Adipocyte (in vitro differentiated cells): Measurements from ENCODE around the gene CATSPERD.
"Not testable (repeated sequence)": the region's sequence is repeated elsewhere in the genome, so short reads cannot be mapped to it uniquely, and the experiment has no call there.

Experiments used
- DNase-seq: peaks from one replicate; pipeline ENCODE4 v3.0.0-alpha.2; 2015; ENCODE audit warnings: low read depth
- H3K27me3 ChIP-seq: replicated peaks from 2 replicates; pipeline ENCODE4 v1.7.0; 2013; ENCODE audit warnings: mild to moderate bottlenecking, low read length, moderate library complexity; ENCODE audit not compliant: control insufficient read depth, insufficient read depth
- H3K36me3 ChIP-seq: 2 replicates; pipeline ENCODE4 v1.7.0; 2013; ENCODE audit warnings: low read length, mild to moderate bottlenecking, moderate library complexity; ENCODE audit not compliant: control insufficient read depth, insufficient read depth, severe bottlenecking
- H3K4me1 ChIP-seq: 2 replicates; pipeline ENCODE4 v1.7.0; 2013; ENCODE audit warnings: mild to moderate bottlenecking, low read length, moderate library complexity; ENCODE audit not compliant: control insufficient read depth, insufficient read depth
- H3K4me3 ChIP-seq: 2 replicates; pipeline ENCODE4 v1.7.0; 2013; ENCODE audit warnings: mild to moderate bottlenecking, low read length, moderate library complexity
- H3K9ac ChIP-seq: 2 replicates; pipeline ENCODE4 v1.7.0; 2013; ENCODE audit warnings: mild to moderate bottlenecking, low read length, moderate library complexity
- H3K9me3 ChIP-seq: 2 replicates; pipeline ENCODE4 v1.7.0; 2013; ENCODE audit warnings: mild to moderate bottlenecking, low read length, moderate library complexity; ENCODE audit not compliant: control insufficient read depth

Gene CATSPERD

DNA sequence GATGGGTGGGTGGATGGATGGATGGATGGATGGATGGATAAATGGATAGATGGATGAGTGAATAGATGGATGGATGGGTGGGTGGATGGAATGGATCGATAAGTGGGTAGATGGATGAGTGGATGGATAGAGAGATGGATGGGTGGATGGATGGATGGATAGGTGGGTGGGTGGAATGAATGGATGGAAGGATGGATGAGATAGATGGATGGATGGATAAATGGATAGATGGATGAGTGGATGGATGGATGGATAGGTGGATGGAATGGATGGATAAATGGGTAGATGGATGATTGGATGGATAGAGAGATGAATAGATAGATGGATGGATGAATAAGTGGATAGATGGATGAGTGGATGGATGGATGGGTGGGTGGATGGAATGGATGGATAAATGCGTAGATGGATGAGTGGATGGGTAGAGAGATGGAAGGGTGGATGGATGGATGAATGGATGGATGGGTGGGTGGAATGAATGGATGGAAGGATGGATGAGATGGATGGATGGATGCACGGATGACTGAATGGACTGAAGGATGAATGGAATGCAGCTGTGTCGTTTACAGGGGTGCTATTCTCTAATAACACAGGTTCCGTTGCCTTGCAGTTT, 42.3 kb downstream of the CATSPERD start:
- no peak overlapping the region for H3K9ac ChIP-seq
- no peaks in the 10 kb centered on the region for H3K36me3 ChIP-seq
- no peak for DNase-seq
- H3K4me3 ChIP-seq: no peak overlapping the region
- H3K4me1 ChIP-seq: no peaks in the 10 kb centered on the region
- peaks cover 1% of the 10 kb centered on the region for H3K27me3 ChIP-seq
- no peaks in the 10 kb centered on the region for H3K9me3 ChIP-seq

DNA sequence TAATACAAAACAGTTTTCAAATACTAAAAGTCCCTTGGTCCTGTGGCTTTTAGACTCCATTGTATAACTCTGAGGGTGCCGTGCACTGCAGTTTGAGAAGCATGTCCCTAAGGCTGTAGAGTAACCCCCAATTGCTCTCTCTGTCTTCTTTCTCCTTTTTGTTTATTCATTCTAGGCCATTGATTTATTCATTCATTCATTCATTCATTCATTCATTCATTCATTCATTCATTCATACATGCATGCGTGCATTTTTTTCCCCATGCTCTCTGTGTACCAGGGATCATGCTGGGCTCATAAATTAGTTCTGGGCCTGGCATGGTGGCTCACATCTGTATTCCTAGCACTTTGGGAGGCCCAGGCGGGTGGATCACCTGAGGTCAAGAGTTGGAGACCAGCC, 44.8 kb downstream of the CATSPERD start:
- no peaks in the 10 kb centered on the region for H3K9me3 ChIP-seq
- no peaks in the 10 kb centered on the region for H3K27me3 ChIP-seq

DNA sequence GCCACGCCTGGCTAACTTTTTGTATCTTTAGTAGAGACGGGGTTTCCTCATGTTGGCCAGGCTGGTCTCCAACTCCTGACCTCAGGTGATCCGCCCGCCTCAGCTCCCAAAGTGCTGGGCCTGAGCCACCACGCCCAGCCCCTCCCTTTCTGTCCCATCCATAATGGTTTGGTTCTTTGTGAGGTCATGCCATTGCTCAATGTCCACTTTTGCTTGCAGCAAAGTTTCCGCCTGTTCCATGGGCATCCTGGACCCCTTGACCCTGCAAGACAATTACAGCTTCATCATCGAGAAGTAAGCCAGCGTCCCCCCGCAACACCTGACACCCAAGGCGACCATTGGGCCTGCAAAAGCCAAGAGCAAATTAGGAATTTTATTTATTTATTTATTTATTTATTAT, 47.5 kb downstream of the CATSPERD start:
- H3K9me3 ChIP-seq: no peaks in the 10 kb centered on the region
- no peaks in the 10 kb centered on the region for H3K4me1 ChIP-seq
- DNase-seq: no peak
- H3K9ac ChIP-seq: no peak overlapping the region
- H3K27me3 ChIP-seq: no peaks in the 10 kb centered on the region
- no peak overlapping the region for H3K4me3 ChIP-seq
- H3K36me3 ChIP-seq: no peaks in the 10 kb centered on the region

More for the DNA sequence above, 44.8 kb downstream of the CATSPERD start:
- Histone ChIP-seq H3K4me1 (no peaks in the 10 kb centered on the region), H3K9ac (no peak overlapping the region), H3K36me3 (no peaks in the 10 kb centered on the region), H3K4me3 (no peak overlapping the region)
- DNase-seq: no peak

DNA sequence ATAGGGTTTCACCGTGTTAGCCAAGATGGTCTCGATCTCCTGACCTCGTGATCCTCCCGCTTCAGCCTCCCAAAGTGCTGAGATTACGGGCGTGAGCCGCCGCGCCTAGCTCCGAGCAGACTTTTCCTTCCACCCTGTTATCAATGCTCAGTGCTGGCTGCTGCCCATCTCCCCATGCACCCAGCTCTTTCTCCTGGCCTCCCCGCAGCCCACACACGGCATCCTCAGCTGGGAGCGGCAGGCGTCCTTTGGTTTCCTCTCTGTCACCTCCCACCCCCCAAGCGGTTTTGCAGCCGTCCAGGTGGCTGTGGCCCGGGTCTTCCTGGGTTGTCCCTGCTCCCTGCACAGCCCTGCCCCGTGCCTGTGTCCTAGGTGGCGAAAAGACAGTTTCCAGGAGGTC, 52.0 kb downstream of the CATSPERD start:
- Histone ChIP-seq H3K9me3 (no peaks in the 10 kb centered on the region), H3K4me1 (peaks cover 10% of the 10 kb centered on the region), H3K27me3 (no peaks in the 10 kb centered on the region), H3K9ac (no peak overlapping the region), H3K4me3 (no peak overlapping the region), H3K36me3 (no peaks in the 10 kb centered on the region)
- DNase-seq: no peak

DNA sequence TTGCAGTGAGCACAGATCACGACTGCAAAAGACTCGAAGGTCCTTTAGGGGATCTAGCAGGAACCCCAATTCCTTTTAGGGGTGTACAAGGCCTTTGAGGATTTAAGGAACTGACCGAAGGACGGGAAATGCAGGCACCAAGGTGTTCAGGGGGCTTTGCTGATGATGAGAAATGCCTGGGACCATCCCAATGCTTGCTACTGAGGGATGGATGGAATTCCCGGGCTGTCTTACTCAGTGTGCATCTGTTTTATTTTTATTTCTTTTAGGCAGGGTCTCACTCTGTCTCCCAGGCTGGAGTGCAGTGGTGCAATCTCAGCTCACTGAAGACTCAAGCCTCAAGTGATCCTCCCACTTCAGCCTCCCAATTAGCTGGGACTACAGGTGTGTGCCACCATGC, 52.8 kb downstream of the CATSPERD start:
- H3K4me3 ChIP-seq: no peak overlapping the region
- no peaks in the 10 kb centered on the region for H3K27me3 ChIP-seq
- DNase-seq: no peak
- no peaks in the 10 kb centered on the region for H3K9me3 ChIP-seq
- H3K4me1 ChIP-seq: peaks cover 10% of the 10 kb centered on the region
- H3K9ac ChIP-seq: peak overlapping the region; percentile 30
- H3K36me3 ChIP-seq: no peaks in the 10 kb centered on the region

DNA sequence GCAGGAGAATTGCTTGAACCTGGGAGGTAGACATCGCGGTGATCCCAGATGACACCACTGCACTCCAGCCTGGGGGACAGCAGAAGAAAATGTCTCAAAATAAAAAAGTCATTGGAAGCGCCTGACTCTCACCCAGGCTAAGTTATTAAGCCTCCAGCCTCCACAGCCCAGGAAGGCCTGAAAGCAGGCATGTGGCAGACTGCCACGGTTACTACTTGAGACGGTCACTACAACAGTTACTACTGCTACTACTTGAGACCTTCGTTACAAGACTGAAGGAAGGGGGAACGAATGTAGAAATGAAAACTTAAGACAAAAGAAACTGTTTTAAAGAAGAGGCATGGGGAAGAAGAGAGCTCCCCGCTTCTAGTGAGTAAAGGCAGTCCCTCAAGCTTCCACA, 54.5 kb downstream of the CATSPERD start:
- no peaks in the 10 kb centered on the region for H3K9me3 ChIP-seq
- H3K9ac ChIP-seq: no peak overlapping the region
- no peak overlapping the region for H3K4me3 ChIP-seq
- H3K36me3 ChIP-seq: no peaks in the 10 kb centered on the region
- no peak for DNase-seq
- H3K27me3 ChIP-seq: no peaks in the 10 kb centered on the region
- H3K4me1 ChIP-seq: peaks cover 10% of the 10 kb centered on the region

DNA sequence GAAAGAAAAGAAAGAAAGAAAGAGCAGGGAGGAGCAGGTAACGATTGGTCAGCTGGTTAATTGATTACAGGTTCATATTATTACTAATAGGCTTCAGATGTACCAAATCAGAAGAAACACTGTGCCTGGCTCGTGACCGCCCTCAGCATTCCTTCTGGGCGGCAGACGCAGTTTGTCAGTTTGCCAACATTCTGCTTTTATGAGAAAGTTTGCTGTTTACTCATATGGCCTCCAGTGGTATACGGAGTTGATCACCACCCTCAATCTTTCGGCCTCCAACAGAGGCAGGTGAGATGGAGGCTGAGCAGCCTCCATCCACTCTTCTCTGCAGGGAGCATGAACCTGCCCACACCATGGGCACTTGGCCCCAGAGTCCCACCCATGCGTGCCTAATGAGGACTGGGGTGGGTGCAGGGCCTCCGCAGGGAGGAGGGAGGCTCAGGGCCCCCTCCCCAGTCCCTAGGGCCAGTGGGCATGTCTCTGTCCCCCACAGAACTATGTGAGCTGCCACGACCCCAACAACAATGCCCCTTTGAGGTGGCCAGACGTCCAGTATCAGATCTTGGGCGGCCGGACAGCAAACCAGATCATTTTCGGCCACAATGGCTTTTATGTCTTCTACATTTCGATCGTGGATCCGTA, 55.4 kb downstream of the CATSPERD start:
- H3K9me3 ChIP-seq: no peaks in the 10 kb centered on the region
- H3K27me3 ChIP-seq: no peaks in the 10 kb centered on the region
- peak; percentile 65 for DNase-seq
- H3K4me1 ChIP-seq: peaks cover 10% of the 10 kb centered on the region
- no peak overlapping the region for H3K4me3 ChIP-seq
- H3K36me3 ChIP-seq: no peaks in the 10 kb centered on the region
- H3K9ac ChIP-seq: no peak overlapping the region

DNA sequence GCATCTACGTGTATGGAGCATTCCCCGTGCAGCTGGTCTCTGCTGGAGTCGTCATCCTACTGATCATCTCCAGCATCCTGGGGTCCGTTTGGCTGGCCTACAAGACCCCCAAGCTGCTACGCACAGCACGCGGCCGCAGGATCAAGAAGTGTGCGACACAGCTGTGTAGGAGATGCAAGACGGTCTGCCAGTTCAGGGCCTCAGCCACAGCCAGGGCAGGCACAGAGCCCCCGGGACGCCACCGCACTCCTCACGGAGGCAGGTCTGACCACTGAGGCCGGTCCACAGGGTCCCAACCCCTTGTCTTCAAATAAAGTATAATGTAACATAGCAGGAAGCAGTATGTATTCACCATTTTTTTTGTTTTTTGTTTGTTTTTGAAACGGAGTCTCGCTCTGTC, 58.0 kb downstream of the CATSPERD start:
- H3K27me3 ChIP-seq: no peaks in the 10 kb centered on the region
- no peak overlapping the region for H3K9ac ChIP-seq
- peaks cover 10% of the 10 kb centered on the region for H3K4me1 ChIP-seq
- H3K9me3 ChIP-seq: no peaks in the 10 kb centered on the region
- DNase-seq: no peak
- no peaks in the 10 kb centered on the region for H3K36me3 ChIP-seq
- no peak overlapping the region for H3K4me3 ChIP-seq

DNA sequence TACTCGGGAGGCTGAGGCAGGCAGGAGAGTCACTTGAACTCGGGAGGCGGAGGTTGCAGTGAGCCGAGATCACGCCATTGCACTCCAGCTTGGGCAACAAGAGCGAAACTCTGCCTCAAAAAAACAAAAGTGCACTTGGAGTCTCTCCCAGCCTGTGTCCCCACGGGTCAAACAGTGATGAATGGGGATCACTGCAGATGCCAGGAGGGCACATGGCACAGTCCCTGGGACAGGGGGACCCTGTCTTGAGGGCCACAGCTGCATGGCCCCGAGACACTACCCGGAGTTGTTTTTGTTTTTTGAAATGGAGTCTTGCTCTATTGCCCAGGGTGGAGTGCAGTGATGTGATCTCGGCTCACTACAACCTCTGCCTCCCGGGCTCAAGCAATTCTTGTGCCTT, 60.5 kb downstream of the CATSPERD start:
- H3K4me1 ChIP-seq, H3K9me3 ChIP-seq, H3K4me3 ChIP-seq, H3K27me3 ChIP-seq, DNase-seq, H3K9ac ChIP-seq: not testable (repeated sequence)
- peaks cover 15% of the 10 kb centered on the region for H3K36me3 ChIP-seq

DNA sequence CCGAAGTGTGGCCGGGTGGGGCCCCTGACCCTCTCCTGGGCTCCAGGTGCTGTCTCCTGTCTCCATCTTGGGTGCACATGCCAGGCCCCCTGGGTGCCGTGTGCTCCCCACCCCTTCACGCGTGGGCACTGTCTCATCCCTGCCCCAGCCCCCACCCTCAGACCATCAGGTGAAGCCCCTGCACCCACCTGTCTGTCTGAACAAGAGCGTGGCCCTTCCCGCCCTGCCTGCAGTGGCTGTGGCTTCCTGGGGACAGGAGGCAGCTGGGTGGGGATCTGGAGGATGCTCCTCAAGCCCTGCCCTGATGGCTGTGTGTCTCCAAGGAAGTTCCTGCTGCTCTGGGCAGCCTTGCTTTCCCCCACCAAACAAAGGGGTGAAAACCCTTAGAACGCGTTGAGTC, 61.9 kb downstream of the CATSPERD start:
- no peak overlapping the region for H3K9ac ChIP-seq
- H3K4me1 ChIP-seq: no peaks in the 10 kb centered on the region
- H3K4me3 ChIP-seq: no peak overlapping the region
- peaks cover 29% of the 10 kb centered on the region for H3K36me3 ChIP-seq
- H3K27me3 ChIP-seq: no peaks in the 10 kb centered on the region
- no peaks in the 10 kb centered on the region for H3K9me3 ChIP-seq
- no peak for DNase-seq

DNA sequence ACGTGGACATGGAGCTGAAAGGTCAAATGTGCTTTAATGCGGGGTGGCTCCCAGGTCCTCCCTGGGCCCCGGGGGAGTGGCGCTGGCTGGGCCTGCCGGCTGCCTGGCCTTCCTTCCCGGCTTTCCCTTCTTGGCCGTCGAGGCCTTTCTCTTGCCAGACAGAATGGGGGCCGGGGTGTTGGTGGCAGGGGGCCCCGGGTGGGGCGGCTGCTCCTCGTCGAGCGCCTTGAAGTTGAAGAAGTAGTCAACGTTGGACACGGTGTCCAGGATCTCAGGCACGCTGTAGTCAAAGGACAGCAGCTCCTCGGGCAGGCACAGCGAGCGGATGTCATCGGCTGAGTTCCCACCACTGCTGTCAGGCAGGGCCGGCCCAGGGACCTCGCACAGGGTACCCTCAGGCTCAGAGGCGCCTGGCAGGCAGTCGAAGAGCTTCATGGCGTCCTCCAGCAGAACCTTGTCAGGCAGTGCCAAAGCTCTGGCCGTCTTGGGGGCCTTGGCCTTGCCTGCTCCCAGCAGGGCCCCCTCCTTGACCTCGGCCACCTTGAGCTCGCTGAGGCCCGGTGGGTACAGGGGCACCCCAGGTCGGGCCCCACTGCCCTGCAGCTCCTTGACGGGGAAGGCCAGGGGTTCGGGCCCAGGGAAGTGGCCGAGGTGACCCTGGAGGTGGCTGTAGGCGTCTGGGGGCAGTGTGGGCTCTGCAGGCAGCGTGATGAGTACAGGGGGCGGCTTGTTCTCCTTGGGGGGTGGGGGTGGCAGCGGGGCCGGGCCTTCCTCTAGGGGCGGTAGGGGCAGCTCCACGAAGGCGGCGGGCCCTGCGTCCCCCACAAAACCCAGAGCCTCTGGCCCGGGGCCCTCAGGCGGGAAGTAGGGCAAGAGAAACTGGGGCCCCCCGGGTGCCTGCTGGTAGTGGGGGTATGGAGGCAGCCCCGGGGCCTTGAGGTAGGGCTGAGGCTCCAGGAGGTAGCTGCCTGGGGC, 62.8 kb downstream of the CATSPERD start:
- H3K36me3 ChIP-seq: peaks cover 38% of the 10 kb centered on the region

More for the DNA sequence above, 62.8 kb downstream of the CATSPERD start:
- Histone ChIP-seq H3K9ac (no peak overlapping the region), H3K4me3 (no peak overlapping the region), H3K27me3 (no peaks in the 10 kb centered on the region), H3K9me3 (no peaks in the 10 kb centered on the region), H3K4me1 (no peaks in the 10 kb centered on the region)
- no peak for DNase-seq
